Measurements from ENCODE around the gene GPLD1. TPM values are rescaled to one million over a fixed set of nuclear protein-coding genes. Genes with fewer than 3 reads are reported as not detected.

The GPLD1 gene
- total RNA-seq, 4 donors from 2014 or later = 3.8 to 5.3 (median 4.1) TPM

DNA sequence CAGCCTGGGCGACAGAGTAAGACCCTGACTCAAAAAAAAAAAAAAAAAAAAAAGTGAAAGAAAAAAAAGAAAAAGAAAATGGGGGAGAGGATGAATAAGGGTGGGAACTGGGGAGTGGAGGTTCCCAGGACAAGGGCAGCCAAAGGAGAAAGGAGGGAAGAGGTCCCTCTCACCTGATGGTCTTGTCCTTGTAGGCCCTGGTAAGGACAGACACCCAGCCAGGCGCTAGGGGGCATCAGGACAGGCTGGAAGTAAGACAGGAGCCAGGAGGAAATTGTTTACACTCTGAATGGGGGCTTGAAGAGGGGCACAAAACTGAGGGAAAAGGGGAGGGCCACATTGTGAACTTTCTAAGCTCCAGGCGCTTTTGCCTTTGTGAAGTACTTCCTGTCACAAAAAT lies 3.1 kb upstream of the GPLD1 start:
- DNase-seq (ENCODE audit: extremely low spot score) = no peak
- WGBS = 83% methylated on average over 3 of the region's 3 CpGs
- peaks cover 0 to 4% (median 0%) of the 10 kb centered on the region in 4 donors for H3K36me3 ChIP-seq
- TF ChIP-seq POLR2A (IDR thresholded peaks at IDR 0.05; ENCODE audit: low read depth) (no peak), POLR2AphosphoS5 (IDR thresholded peaks at IDR 0.05) (no peak), EP300 (IDR thresholded peaks at IDR 0.05) (no peak)
- TF ChIP-seq, protein P1, sequence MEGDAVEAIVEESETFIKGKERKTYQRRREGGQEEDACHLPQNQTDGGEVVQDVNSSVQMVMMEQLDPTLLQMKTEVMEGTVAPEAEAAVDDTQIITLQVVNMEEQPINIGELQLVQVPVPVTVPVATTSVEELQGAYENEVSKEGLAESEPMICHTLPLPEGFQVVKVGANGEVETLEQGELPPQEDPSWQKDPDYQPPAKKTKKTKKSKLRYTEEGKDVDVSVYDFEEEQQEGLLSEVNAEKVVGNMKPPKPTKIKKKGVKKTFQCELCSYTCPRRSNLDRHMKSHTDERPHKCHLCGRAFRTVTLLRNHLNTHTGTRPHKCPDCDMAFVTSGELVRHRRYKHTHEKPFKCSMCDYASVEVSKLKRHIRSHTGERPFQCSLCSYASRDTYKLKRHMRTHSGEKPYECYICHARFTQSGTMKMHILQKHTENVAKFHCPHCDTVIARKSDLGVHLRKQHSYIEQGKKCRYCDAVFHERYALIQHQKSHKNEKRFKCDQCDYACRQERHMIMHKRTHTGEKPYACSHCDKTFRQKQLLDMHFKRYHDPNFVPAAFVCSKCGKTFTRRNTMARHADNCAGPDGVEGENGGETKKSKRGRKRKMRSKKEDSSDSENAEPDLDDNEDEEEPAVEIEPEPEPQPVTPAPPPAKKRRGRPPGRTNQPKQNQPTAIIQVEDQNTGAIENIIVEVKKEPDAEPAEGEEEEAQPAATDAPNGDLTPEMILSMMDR (IDR thresholded peaks at IDR 0.05) = no peak
- intact Hi-C loops (cut with DNase I) = no loop called here
- no peak overlapping the region for H3K27ac ChIP-seq (replicated peaks in 1 of 4)
- H3K9me3 ChIP-seq = peaks cover 0 to 3% (median 0%) of the 10 kb centered on the region in 4 donors
- peaks cover 3 to 27% (median 21%) of the 10 kb centered on the region in 4 donors for H3K4me1 ChIP-seq
- H3K27me3 ChIP-seq = no peaks in the 10 kb centered on the region
- no peak overlapping the region for H3K4me3 ChIP-seq

DNA sequence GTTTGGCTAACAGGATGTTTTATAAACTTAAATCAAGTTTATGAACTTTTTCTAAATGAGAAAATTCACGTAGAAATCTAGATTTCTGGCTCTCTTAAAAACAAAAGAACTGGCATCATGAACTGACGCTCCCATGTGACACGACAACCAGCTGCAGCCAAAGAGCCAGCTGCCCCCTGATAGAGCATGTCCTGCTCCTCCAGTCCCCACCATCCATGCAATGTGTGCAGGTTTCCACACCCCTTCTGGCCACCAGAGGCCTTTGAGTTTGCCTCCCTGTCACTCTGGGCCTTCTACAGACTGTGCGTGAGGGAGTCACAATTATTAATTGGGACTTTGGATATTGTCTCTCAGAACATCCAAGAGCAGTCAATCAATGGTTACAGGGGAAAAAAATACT lies 1.6 kb upstream of the GPLD1 start:
- DNase-seq (ENCODE audit: extremely low spot score) = no peak
- Histone ChIP-seq H3K27ac (replicated peaks in 1 of 4) (no peak overlapping the region), H3K4me3 (no peak overlapping the region), H3K4me1 (peaks cover 3 to 21% (median 16%) of the 10 kb centered on the region in 4 donors), H3K27me3 (no peaks in the 10 kb centered on the region), H3K36me3 (no peaks in the 10 kb centered on the region), H3K9me3 (no peaks in the 10 kb centered on the region)
- no peak for TF ChIP-seq POLR2AphosphoS5 (IDR thresholded peaks at IDR 0.05)
- TF ChIP-seq POLR2A (IDR thresholded peaks at IDR 0.05; ENCODE audit: low read depth) = no peak
- TF ChIP-seq, protein P1 (IDR thresholded peaks at IDR 0.05) = no peak
- TF ChIP-seq EP300 (IDR thresholded peaks at IDR 0.05) = no peak
- intact Hi-C loops (cut with DNase I) = no loop called here
- 92% methylated on average over 4 of the region's 4 CpGs for WGBS

DNA sequence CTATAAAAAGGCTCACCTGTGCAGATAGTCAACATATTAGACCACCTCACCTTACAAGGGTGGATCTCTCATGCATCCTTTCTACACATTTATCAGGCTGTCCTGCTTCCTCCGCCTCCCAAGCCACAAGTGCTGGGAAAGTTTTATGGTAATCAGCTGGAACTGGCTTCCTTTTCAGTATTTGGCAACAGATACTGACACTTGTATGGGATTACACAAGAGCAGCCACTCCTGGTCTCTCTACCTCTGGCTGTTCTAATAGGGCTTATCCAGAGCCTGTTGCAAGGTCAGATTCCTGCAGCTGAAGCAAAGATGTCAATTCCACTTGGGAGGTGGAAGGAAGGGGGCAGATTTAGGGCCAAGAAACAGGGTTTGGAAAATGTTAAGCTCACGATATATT lies 503 bp upstream of the GPLD1 start:
- Histone ChIP-seq H3K27me3 (no peaks in the 10 kb centered on the region), H3K4me3 (no peak overlapping the region), H3K4me1 (peaks cover 0 to 11% (median 9%) of the 10 kb centered on the region in 4 donors), H3K27ac (replicated peaks in 1 of 4) (no peak overlapping the region), H3K9me3 (no peaks in the 10 kb centered on the region), H3K36me3 (no peaks in the 10 kb centered on the region)
- DNase-seq (ENCODE audit: extremely low spot score) = no peak
- TF ChIP-seq, protein P1 (IDR thresholded peaks at IDR 0.05) = no peak
- TF ChIP-seq POLR2A (IDR thresholded peaks at IDR 0.05; ENCODE audit: low read depth) (no peak), EP300 (IDR thresholded peaks at IDR 0.05) (no peak), POLR2AphosphoS5 (IDR thresholded peaks at IDR 0.05) (no peak)
- intact Hi-C loops (cut with DNase I) = no loop called here
- WGBS = 78% methylated on average over 2 of the region's 2 CpGs

DNA sequence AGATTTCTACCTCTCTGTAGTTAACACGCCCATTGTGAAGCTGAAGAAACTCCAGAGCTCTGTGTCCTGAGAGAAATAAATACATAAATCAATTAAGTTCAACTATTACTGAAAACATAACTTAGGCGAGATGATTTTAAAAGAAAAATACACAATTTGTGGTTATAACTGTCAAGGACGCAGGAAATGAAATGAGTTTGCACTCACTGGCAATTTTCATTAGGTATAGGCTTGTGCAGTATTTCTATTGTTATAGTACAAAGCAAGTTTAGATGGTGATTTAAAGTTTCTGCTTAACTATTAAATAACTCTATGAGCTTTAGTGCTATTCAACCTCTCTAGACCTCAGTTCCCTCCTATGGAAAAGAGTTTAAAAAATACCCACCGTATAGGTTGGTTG lies 3.3 kb downstream of the GPLD1 start:
- TF ChIP-seq POLR2AphosphoS5 (IDR thresholded peaks at IDR 0.05) (no peak), EP300 (IDR thresholded peaks at IDR 0.05) (no peak), POLR2A (IDR thresholded peaks at IDR 0.05; ENCODE audit: low read depth) (no peak)
- TF ChIP-seq, protein P1 (IDR thresholded peaks at IDR 0.05) = no peak
- intact Hi-C loops (cut with DNase I) = no loop called here
- no peak overlapping the region for H3K27ac ChIP-seq (replicated peaks in 1 of 4)
- no peak for DNase-seq (ENCODE audit: extremely low spot score)
- no peaks in the 10 kb centered on the region for H3K4me1 ChIP-seq
- H3K4me3 ChIP-seq = no peak overlapping the region
- no peaks in the 10 kb centered on the region for H3K27me3 ChIP-seq
- no peaks in the 10 kb centered on the region for H3K9me3 ChIP-seq
- 87% methylated on average over 4 of the region's 4 CpGs for WGBS
- peaks cover 0 to under 1% (median 0%) of the 10 kb centered on the region in 4 donors for H3K36me3 ChIP-seq

Measured in esophagus muscularis mucosa (tissue), 4 donors.